Measurements from ENCODE around the gene MAPK4.

The MAPK4 gene

GRCh38 chr18:50694147-50694546 lies 134.3 kb downstream of the MAPK4 start:
- no peaks in the 10 kb centered on the region for H3K79me2 ChIP-seq (ENCODE audit: low read length)
- no peak overlapping the region for H3K4me3 ChIP-seq (ENCODE audit: low read length)
- no peaks in the 10 kb centered on the region for H3K36me3 ChIP-seq (replicated peaks; ENCODE audit: low read depth, low read length)
- H4K20me1 ChIP-seq (ENCODE audit: insufficient read depth, low read length), result no peaks in the 10 kb centered on the region
- H3K27ac ChIP-seq (ENCODE audit: low read length), result no peak overlapping the region
- H3K27me3 ChIP-seq (ENCODE audit: low read depth, low read length), result peaks cover 46% of the 10 kb centered on the region
- TF ChIP-seq EZH2phosphoT487 (IDR thresholded peaks at IDR 0.05; ENCODE audit: low read depth) (no peak), CTCF (IDR thresholded peaks at IDR 0.05; ENCODE audit: low read depth, low read length) (no peak)
- H3K9ac ChIP-seq (ENCODE audit: low read length), result no peak overlapping the region
- no peak overlapping the region for H2AFZ ChIP-seq (ENCODE audit: low read depth, low read length)
- H3K4me2 ChIP-seq (ENCODE audit: low read length), result no peak overlapping the region
- H3K4me1 ChIP-seq (ENCODE audit: low read length), result peaks cover 34% of the 10 kb centered on the region
- no peaks in the 10 kb centered on the region for H3K9me3 ChIP-seq (ENCODE audit: insufficient read depth, low read length)

- peak overlapping the region; percentile 88 for H3K4me2 ChIP-seq (ENCODE audit: low read length)
These were observed 135.7 kb downstream of the MAPK4 start for GRCh38 chr18:50695431-50696176.

GRCh38 chr18:50696436-50696835 lies 136.5 kb downstream of the MAPK4 start:
- H3K4me1 ChIP-seq (ENCODE audit: low read length), result peaks cover 42% of the 10 kb centered on the region
- peak overlapping the region; percentile 67 for H3K4me3 ChIP-seq (ENCODE audit: low read length)
- no peak for TF ChIP-seq EZH2phosphoT487 (IDR thresholded peaks at IDR 0.05; ENCODE audit: low read depth)
- TF ChIP-seq CTCF (IDR thresholded peaks at IDR 0.05; ENCODE audit: low read depth, low read length), result no peak
- peaks cover 35% of the 10 kb centered on the region for H3K27me3 ChIP-seq (ENCODE audit: low read depth, low read length)
- H3K79me2 ChIP-seq (ENCODE audit: low read length), result no peaks in the 10 kb centered on the region
- H2AFZ ChIP-seq (ENCODE audit: low read depth, low read length), result peak overlapping the region; percentile 2; the same call in 1 of the 2 replicates
- peak overlapping the region; percentile 87 for H3K27ac ChIP-seq (ENCODE audit: low read length)
- no peaks in the 10 kb centered on the region for H3K36me3 ChIP-seq (replicated peaks; ENCODE audit: low read depth, low read length)
- no peaks in the 10 kb centered on the region for H3K9me3 ChIP-seq (ENCODE audit: insufficient read depth, low read length)
- peak overlapping the region; percentile 38 for H3K9ac ChIP-seq (ENCODE audit: low read length)
- H4K20me1 ChIP-seq (ENCODE audit: insufficient read depth, low read length), result no peaks in the 10 kb centered on the region
- peak overlapping the region; percentile 88 for H3K4me2 ChIP-seq (ENCODE audit: low read length)

More at GRCh38 chr18:50695431-50696176, 135.7 kb downstream of the MAPK4 start:
- Histone ChIP-seq H3K4me3 (ENCODE audit: low read length) (peak overlapping the region; percentile 67), H4K20me1 (ENCODE audit: insufficient read depth, low read length) (no peaks in the 10 kb centered on the region), H2AFZ (ENCODE audit: low read depth, low read length) (no peak overlapping the region), H3K27ac (ENCODE audit: low read length) (peak overlapping the region; percentile 87), H3K79me2 (ENCODE audit: low read length) (no peaks in the 10 kb centered on the region), H3K9me3 (ENCODE audit: insufficient read depth, low read length) (no peaks in the 10 kb centered on the region), H3K4me1 (ENCODE audit: low read length) (peaks cover 41% of the 10 kb centered on the region), H3K36me3 (replicated peaks; ENCODE audit: low read depth, low read length) (no peaks in the 10 kb centered on the region), H3K27me3 (ENCODE audit: low read depth, low read length) (peaks cover 43% of the 10 kb centered on the region), H3K9ac (ENCODE audit: low read length) (0 out of 2 replicates have a peak overlapping the region, but pooled peaks have one; percentile 1)
- TF ChIP-seq EZH2phosphoT487 (IDR thresholded peaks at IDR 0.05; ENCODE audit: low read depth), result no peak
- no peak for TF ChIP-seq CTCF (IDR thresholded peaks at IDR 0.05; ENCODE audit: low read depth, low read length)

GRCh38 chr18:50696929-50697328 lies 137.0 kb downstream of the MAPK4 start:
- H3K79me2 ChIP-seq (ENCODE audit: low read length), result no peaks in the 10 kb centered on the region
- peak overlapping the region; percentile 67 for H3K4me3 ChIP-seq (ENCODE audit: low read length)
- peak overlapping the region; percentile 38 for H3K9ac ChIP-seq (ENCODE audit: low read length)
- peak overlapping the region; percentile 2; the same call in 1 of the 2 replicates for H2AFZ ChIP-seq (ENCODE audit: low read depth, low read length)
- peaks cover 31% of the 10 kb centered on the region for H3K27me3 ChIP-seq (ENCODE audit: low read depth, low read length)
- peak overlapping the region; percentile 88 for H3K4me2 ChIP-seq (ENCODE audit: low read length)
- no peaks in the 10 kb centered on the region for H3K9me3 ChIP-seq (ENCODE audit: insufficient read depth, low read length)
- H3K4me1 ChIP-seq (ENCODE audit: low read length), result peaks cover 42% of the 10 kb centered on the region
- H4K20me1 ChIP-seq (ENCODE audit: insufficient read depth, low read length), result no peaks in the 10 kb centered on the region
- no peaks in the 10 kb centered on the region for H3K36me3 ChIP-seq (replicated peaks; ENCODE audit: low read depth, low read length)
- no peak for TF ChIP-seq EZH2phosphoT487 (IDR thresholded peaks at IDR 0.05; ENCODE audit: low read depth)
- no peak for TF ChIP-seq CTCF (IDR thresholded peaks at IDR 0.05; ENCODE audit: low read depth, low read length)
- H3K27ac ChIP-seq (ENCODE audit: low read length), result peak overlapping the region; percentile 87

Data from OCI-LY3 (cell line).